ENCODE measurements around the gene LGALS9B.
"Not testable (repeated sequence)": the region's sequence is repeated elsewhere in the genome, so short reads cannot be mapped to it uniquely, and the experiment has no call there.

LGALS9B gene

GRCh38 chr17:20467447-20467846, at the start of gene LGALS9B:
Gene LGALS9B (minus strand): TSS chr17:20467539. CDS start chr17:20467470, 69 bp downstream.
- not testable (repeated sequence) for DNase-seq

GRCh38 chr17:20516986-20517385, 49.6 kb upstream of the LGALS9B start:
- not testable (repeated sequence) for DNase-seq

GRCh38 chr17:20515099-20515498, 47.8 kb upstream of the LGALS9B start:
- not testable (repeated sequence) for DNase-seq

GRCh38 chr17:20513539-20513938, 46.2 kb upstream of the LGALS9B start:
- DNase-seq, result not testable (repeated sequence)

GRCh38 chr17:20512378-20512777, 45.0 kb upstream of the LGALS9B start:
- DNase-seq, result not testable (repeated sequence)

- DNase-seq, result not testable (repeated sequence)
Observed at GRCh38 chr17:20511778-20512177, 44.4 kb upstream of the LGALS9B start.

- not testable (repeated sequence) for DNase-seq
Observed at GRCh38 chr17:20505333-20505732, 38.0 kb upstream of the LGALS9B start.

GRCh38 chr17:20504388-20505066, 37.2 kb upstream of the LGALS9B start:
- not testable (repeated sequence) for DNase-seq

- DNase-seq, result not testable (repeated sequence)
Observed at GRCh38 chr17:20501896-20502295, 34.6 kb upstream of the LGALS9B start.

- DNase-seq, result not testable (repeated sequence)
Observed at GRCh38 chr17:20500346-20500745, 33.0 kb upstream of the LGALS9B start.

GRCh38 chr17:20495420-20495819, 28.1 kb upstream of the LGALS9B start:
- DNase-seq, result not testable (repeated sequence)

- not testable (repeated sequence) for DNase-seq
Observed at GRCh38 chr17:20494735-20495134, 27.4 kb upstream of the LGALS9B start.

GRCh38 chr17:20494147-20494546, 26.8 kb upstream of the LGALS9B start:
- not testable (repeated sequence) for DNase-seq

GRCh38 chr17:20492971-20493370, 25.6 kb upstream of the LGALS9B start:
- DNase-seq, result not testable (repeated sequence)

GRCh38 chr17:20492099-20492498, 24.8 kb upstream of the LGALS9B start:
- not testable (repeated sequence) for DNase-seq

- DNase-seq, result not testable (repeated sequence)
Observed at GRCh38 chr17:20484930-20485329, 17.6 kb upstream of the LGALS9B start.

- DNase-seq, result not testable (repeated sequence)
Observed at GRCh38 chr17:20479889-20480591, 12.7 kb upstream of the LGALS9B start.

GRCh38 chr17:20477398-20478071, 10.2 kb upstream of the LGALS9B start:
- DNase-seq, result not testable (repeated sequence)

GRCh38 chr17:20475137-20475831, 7.9 kb upstream of the LGALS9B start:
- peak; percentile 17 for DNase-seq

- DNase-seq, result not testable (repeated sequence)
Observed at GRCh38 chr17:20474081-20474480, 6.7 kb upstream of the LGALS9B start.

GRCh38 chr17:20469946-20470345, 2.6 kb upstream of the LGALS9B start:
- not testable (repeated sequence) for DNase-seq

GRCh38 chr17:20469107-20469506, 1.8 kb upstream of the LGALS9B start:
- DNase-seq, result not testable (repeated sequence)

GRCh38 chr17:20466999-20467398, 340 bp downstream of the LGALS9B start:
- not testable (repeated sequence) for DNase-seq

All from NCI-H1694 (cell line).